Esophagus squamous epithelium (tissue), 4 donors: ENCODE measurements around the gene NAAA.
"Not testable (repeated sequence)": the region's sequence is repeated elsewhere in the genome, so short reads cannot be mapped to it uniquely, and the experiment has no call there.

Source experiments
- POLR2A ChIP-seq, 4 donors: fragments of 450-650 bp; IDR thresholded peaks; one replicate each; pipeline ENCODE4 v1.6.1; 2017; ENCODE audit warnings: antibody characterized with exemption in 4 of 4, mild to moderate bottlenecking in 4 of 4, moderate library complexity in 3 of 4
- TF ChIP-seq, protein P1 (sequence below), 6 experiments: fragments of 450-650 bp in 4 of 6; fragments of 200-600 bp in 2 of 6; sonication (generic) in 2 of 6; IDR thresholded peaks; one replicate each; pipeline ENCODE4 v1.5.1; 2016 to 2019; ENCODE audit warnings: antibody characterized with exemption in 6 of 6, mild to moderate bottlenecking in 4 of 6, moderate library complexity in 4 of 6

DNA sequence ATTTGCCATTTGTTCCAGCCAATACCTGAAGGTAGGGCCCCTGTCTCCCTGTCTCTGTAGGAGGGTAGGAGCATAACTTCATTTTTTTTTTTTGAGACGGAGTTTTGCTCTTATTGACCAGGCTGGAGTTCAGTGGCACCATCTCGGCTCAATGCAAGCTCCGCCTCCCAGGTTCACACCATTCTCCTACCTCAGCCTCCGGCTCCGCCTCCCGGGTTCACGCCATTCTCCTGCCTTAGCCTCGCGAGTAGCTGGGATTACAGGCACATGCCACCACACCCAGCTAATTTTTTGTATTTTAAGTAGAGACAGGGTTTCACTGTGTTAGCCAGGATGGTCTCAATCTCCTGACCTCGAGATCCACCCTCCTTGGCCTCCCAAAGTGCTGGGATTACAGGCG, 15.9 kb downstream of the NAAA start:
- TF ChIP-seq, protein P1, sequence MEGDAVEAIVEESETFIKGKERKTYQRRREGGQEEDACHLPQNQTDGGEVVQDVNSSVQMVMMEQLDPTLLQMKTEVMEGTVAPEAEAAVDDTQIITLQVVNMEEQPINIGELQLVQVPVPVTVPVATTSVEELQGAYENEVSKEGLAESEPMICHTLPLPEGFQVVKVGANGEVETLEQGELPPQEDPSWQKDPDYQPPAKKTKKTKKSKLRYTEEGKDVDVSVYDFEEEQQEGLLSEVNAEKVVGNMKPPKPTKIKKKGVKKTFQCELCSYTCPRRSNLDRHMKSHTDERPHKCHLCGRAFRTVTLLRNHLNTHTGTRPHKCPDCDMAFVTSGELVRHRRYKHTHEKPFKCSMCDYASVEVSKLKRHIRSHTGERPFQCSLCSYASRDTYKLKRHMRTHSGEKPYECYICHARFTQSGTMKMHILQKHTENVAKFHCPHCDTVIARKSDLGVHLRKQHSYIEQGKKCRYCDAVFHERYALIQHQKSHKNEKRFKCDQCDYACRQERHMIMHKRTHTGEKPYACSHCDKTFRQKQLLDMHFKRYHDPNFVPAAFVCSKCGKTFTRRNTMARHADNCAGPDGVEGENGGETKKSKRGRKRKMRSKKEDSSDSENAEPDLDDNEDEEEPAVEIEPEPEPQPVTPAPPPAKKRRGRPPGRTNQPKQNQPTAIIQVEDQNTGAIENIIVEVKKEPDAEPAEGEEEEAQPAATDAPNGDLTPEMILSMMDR (IDR thresholded peaks at IDR 0.05) = not testable (repeated sequence)
- not testable (repeated sequence) for TF ChIP-seq POLR2A (IDR thresholded peaks at IDR 0.05)
